ENCODE results near the gene PI4KA.

The PI4KA gene

DNA sequence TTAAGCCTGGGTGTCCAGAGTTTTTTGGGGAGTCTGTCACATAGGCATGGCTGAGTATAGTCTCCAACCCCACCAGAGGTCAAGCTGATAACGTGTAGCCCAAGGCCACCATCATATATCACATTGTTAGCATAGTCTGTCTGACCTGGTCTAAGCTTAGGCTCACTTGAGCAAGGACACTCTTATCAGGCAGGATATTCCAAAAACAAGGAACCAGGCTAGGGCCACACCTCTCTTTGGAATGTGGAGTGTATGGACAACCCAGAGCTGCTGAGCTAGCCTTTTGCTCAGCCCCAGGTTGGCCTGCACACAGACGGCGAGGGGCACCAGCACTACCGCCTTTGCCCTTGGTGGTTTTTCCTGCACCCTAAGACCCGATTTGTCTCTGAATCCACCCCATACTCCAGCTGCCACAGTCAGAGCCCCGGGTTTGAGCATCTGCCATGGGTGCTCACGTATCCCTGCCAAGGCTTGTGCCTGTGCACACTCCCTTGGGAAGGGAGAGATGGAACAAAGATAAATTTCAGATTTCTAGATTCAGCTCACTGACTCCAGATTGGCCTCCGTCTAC, 7.3 kb upstream of the PI4KA start:
- TF ChIP-seq, protein P1, sequence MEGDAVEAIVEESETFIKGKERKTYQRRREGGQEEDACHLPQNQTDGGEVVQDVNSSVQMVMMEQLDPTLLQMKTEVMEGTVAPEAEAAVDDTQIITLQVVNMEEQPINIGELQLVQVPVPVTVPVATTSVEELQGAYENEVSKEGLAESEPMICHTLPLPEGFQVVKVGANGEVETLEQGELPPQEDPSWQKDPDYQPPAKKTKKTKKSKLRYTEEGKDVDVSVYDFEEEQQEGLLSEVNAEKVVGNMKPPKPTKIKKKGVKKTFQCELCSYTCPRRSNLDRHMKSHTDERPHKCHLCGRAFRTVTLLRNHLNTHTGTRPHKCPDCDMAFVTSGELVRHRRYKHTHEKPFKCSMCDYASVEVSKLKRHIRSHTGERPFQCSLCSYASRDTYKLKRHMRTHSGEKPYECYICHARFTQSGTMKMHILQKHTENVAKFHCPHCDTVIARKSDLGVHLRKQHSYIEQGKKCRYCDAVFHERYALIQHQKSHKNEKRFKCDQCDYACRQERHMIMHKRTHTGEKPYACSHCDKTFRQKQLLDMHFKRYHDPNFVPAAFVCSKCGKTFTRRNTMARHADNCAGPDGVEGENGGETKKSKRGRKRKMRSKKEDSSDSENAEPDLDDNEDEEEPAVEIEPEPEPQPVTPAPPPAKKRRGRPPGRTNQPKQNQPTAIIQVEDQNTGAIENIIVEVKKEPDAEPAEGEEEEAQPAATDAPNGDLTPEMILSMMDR (IDR thresholded peaks at IDR 0.05; ENCODE audit: low read depth, low read length), result no peak
- no peaks in the 10 kb centered on the region for H3K27me3 ChIP-seq (ENCODE audit: insufficient read depth, low read depth, severe bottlenecking)
- H3K36me3 ChIP-seq, result peaks cover 17% of the 10 kb centered on the region
- H3K4me3 ChIP-seq (ENCODE audit: low read depth, low read length), result no peak overlapping the region
- H3K9me3 ChIP-seq (ENCODE audit: severe bottlenecking), result no peaks in the 10 kb centered on the region
- DNase-seq, result no peak
- H3K27ac ChIP-seq, result no peak overlapping the region

- H3K36me3 ChIP-seq, result peaks cover 12% of the 10 kb centered on the region
These were observed 6.7 kb upstream of the PI4KA start for GRCh38 chr22:20865331-20865730.

DNA sequence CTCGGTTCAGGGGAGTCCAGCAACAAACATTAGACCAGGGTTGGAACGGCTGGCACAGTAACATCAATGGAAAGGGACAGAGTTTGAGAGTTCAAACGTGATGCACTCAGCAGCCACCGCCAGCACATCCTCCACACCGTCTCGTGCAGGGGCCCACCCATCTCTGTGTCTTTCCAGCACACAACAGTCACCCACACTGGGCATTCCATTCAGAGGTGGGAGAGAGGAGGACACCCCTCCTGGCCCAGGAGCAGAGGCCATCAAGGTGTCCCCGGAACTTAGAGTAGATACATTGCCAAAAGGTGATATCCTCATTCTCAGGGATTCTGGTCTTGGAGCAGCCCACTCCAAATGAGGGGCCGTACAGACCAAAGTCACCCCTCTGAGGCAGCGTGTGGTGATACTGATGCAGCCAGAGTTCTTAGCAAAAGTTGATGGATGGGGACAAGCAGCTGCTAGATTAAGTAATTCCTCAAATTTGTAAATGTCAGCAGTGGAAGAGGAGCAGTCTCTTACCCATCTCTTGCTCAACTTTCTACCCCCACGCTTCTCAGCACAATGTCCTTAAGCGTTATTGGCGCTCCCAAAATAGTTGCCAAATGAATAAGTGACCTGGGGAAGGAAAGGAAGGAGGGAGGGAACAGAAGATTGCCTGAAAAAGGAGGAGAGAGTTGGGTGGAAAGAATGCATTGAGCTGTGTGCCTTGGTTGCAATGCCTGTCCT, 5.7 kb upstream of the PI4KA start:
- no peak for DNase-seq
- no peaks in the 10 kb centered on the region for H3K9me3 ChIP-seq (ENCODE audit: severe bottlenecking)
- TF ChIP-seq, protein P1 (IDR thresholded peaks at IDR 0.05; ENCODE audit: low read depth, low read length), result no peak
- no peaks in the 10 kb centered on the region for H3K27me3 ChIP-seq (ENCODE audit: insufficient read depth, low read depth, severe bottlenecking)
- H3K27ac ChIP-seq, result no peak overlapping the region
- H3K36me3 ChIP-seq, result peaks cover 9% of the 10 kb centered on the region; the same call in 1 of the 2 replicates
- no peak overlapping the region for H3K4me3 ChIP-seq (ENCODE audit: low read depth, low read length)

More at GRCh38 chr22:20865331-20865730, 6.7 kb upstream of the PI4KA start:
- Histone ChIP-seq H3K27ac (no peak overlapping the region), H3K27me3 (ENCODE audit: insufficient read depth, low read depth, severe bottlenecking) (no peaks in the 10 kb centered on the region), H3K9me3 (ENCODE audit: severe bottlenecking) (no peaks in the 10 kb centered on the region), H3K4me3 (ENCODE audit: low read depth, low read length) (no peak overlapping the region)
- TF ChIP-seq, protein P1 (IDR thresholded peaks at IDR 0.05; ENCODE audit: low read depth, low read length), result no peak
- no peak for DNase-seq

DNA sequence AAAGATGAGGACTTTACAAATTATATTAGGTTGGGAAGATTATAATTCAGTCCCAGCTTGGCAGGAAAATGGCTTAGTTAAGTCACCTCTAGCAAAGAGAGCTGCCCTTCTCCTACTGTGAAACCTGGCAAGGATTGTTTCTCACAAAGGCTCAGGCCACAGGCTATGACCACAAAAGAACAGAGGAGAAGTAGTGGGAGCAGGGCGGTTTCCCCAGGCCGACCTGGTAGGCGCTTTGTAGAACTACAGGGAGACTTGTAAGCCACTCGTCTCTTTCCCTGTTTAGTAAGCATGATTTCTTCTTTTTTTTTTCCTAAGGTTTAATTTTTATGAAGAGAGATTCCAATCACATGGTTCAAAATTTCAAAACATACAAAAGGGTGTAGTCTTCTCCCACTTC, 4.8 kb upstream of the PI4KA start:
- Histone ChIP-seq H3K27me3 (ENCODE audit: insufficient read depth, low read depth, severe bottlenecking) (no peaks in the 10 kb centered on the region), H3K36me3 (peaks cover 9% of the 10 kb centered on the region; the same call in 1 of the 2 replicates), H3K9me3 (ENCODE audit: severe bottlenecking) (no peaks in the 10 kb centered on the region), H3K27ac (no peak overlapping the region), H3K4me3 (ENCODE audit: low read depth, low read length) (no peak overlapping the region)
- no peak for DNase-seq
- TF ChIP-seq, protein P1 (IDR thresholded peaks at IDR 0.05; ENCODE audit: low read depth, low read length), result no peak

DNA sequence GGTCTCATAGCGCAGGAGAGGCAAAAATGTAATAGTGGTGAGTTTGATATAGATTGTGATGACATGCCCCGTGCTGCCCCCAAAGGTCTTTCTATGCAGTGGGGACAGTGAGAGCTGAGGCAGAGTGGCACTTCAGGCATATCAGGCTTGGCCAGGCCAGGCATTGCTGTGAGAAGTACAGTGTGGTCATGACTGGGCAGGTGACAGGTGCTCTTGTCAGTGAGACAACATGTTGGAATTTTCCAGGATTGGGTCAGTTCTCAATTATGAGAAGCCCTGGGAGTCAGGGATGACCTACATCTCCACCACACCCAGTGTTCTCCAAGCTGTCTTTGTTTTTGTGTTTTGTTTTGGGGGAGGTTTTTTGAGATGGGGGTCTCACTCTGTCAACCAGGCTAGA, 3.9 kb upstream of the PI4KA start:
- Histone ChIP-seq H3K4me3 (ENCODE audit: low read depth, low read length) (no peak overlapping the region), H3K9me3 (ENCODE audit: severe bottlenecking) (no peaks in the 10 kb centered on the region), H3K27me3 (ENCODE audit: insufficient read depth, low read depth, severe bottlenecking) (no peaks in the 10 kb centered on the region), H3K36me3 (peaks cover 9% of the 10 kb centered on the region; the same call in 1 of the 2 replicates), H3K27ac (no peak overlapping the region)
- DNase-seq, result no peak
- TF ChIP-seq, protein P1 (IDR thresholded peaks at IDR 0.05; ENCODE audit: low read depth, low read length), result no peak

Data from WERI-Rb-1 (cell line).